ENCODE measurements around the gene UNC93A.
"Not testable (repeated sequence)": the region's sequence is repeated elsewhere in the genome, so short reads cannot be mapped to it uniquely, and the experiment has no call there.

The UNC93A gene

DNA sequence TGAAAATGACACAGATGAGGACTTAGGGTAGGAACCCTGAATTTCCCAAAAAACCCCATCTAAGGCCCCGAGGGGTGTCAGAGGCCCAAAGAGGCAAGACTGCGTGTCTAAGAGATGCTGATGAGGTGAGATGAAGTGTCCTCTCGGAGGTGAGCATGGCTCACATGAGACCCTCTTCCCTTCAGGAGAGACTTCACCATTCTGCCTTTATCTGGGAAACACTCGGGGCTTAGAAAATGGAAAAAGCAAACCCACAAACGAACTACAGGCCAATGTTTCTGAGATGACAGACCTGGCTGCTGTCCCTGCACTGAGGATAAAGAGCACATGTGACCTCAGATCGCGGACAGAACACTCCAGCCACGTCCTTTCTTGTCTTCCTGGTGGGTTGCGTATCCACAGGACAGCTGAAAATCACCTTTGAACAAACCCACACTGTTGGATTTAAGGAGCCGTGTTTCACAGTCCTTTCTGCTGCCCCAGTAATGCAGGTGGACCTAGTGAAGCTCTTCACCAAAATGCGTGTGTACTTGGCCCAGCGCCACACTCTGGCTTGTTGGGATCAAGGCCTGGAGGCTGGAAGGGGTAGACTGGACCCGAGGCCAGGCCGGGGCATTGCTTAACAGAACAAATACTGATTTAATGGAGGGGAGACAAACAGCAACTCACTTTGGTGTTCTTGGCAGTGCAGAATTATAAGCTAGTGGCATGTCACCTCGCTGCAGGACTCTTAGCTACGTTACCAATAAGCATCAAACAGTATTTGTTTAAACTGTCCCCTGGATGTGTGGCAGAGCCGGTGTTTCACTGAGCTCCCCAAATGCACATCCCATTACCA lies 18.5 kb downstream of the UNC93A start:
- not testable (repeated sequence) for DNase-seq (ENCODE audit: low read depth, low spot score)

- no peak for DNase-seq (ENCODE audit: low read depth, low spot score)
These were observed 20.2 kb downstream of the UNC93A start for GRCh38 chr6:167311286-167311685.

GRCh38 chr6:167311691-167312090 lies 20.6 kb downstream of the UNC93A start:
- DNase-seq (ENCODE audit: low read depth, low spot score), result not testable (repeated sequence)

DNA sequence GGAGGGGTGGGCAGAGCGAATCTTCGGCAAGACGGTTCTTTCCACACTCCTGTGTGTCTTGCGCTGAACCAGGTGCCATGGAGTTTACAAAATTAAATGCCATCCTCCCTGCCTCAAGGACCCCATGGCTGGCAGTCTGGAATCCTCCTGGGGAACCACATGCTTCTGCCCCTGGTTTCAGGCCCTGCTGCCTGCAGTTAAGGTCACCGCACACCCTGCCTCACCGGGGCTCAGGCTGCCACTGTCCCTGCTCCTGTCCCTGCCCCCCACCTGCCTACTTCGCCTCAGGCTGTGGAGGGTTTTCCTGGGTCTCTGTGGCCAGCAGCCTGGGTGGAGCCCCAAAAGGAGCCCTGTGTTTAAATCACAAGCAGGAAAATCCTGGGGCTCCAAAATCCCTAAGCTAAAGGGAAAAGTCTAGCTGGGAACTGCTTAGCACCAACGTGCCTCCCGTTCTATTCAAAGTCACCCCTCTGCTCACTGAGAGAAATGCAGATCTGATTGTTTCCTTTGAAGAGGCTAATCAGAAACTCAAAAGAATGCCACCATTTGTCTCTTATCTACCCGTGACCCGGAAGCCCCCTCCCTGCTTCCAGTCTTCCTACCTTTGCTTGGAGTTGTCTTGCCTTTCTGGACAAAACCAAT lies 23.2 kb downstream of the UNC93A start:
- DNase-seq (ENCODE audit: low read depth, low spot score), result no peak

- DNase-seq (ENCODE audit: low read depth, low spot score), result no peak
These were observed 26.1 kb downstream of the UNC93A start for GRCh38 chr6:167317172-167317571.

DNA sequence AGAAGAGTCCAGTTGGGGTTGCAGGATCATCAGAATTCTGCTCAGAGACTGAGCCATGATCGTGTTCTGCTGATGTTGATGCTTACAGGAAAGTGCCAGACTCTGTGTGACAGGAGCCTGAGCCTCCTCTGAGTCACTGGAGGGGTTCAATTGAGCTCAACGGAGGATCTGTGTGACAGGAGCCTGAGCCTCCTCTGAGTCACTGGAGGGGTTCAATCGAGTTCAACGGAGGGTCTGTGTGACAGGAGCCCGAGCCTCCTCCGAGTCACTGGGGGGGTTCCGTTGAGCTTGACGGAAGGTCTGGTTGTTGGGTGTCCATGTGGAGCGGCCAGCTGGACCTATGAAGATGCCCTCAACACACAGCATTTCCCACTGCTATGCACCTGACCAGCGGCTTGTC lies 27.2 kb downstream of the UNC93A start:
- DNase-seq (ENCODE audit: low read depth, low spot score), result not testable (repeated sequence)

DNA sequence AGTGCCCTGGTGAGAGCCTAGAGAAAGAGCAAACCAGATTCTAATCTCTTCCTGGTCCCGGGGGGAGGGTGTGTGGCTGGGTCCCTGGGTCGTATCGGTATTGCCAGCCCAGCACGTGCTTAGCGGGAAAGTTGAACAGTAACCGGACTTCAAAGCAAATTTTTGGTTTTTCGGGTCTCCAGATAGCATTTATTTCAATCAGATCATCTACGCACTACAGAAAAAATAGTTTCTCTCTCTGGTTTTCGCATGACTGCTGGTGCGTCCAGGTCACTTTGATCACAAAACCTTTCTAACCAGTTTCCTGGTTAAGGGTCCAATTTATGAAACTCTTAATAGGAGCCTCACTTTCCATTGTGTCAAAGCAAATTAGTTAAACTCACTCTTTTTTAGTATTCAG lies 27.7 kb downstream of the UNC93A start:
- DNase-seq (ENCODE audit: low read depth, low spot score), result not testable (repeated sequence)

GRCh38 chr6:167319856-167320753 lies 29.0 kb downstream of the UNC93A start:
- not testable (repeated sequence) for DNase-seq (ENCODE audit: low read depth, low spot score)

GRCh38 chr6:167320754-167321056 lies 29.6 kb downstream of the UNC93A start:
- not testable (repeated sequence) for DNase-seq (ENCODE audit: low read depth, low spot score)

DNA sequence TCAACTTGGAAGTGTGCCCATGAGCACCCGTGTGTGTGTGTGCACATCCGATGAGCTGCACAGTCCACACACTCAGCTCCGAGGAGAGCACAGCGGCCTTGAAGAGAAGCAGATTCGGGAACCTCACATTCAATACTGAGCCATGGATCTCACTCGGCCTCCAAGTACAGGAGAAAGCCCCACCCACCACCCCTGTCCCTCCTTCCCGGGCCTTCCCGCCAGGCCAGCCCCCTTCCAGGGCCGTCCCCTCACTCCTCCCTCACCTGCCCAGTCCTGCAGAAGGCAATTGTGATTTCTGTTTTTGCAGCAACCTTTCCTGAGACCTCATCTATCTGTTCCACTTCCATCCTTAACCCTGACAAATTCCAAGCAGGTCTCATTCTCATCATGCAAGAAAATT lies 30.1 kb downstream of the UNC93A start:
- DNase-seq (ENCODE audit: low read depth, low spot score), result not testable (repeated sequence)

- DNase-seq (ENCODE audit: low read depth, low spot score), result no peak
These were observed 32.0 kb downstream of the UNC93A start for GRCh38 chr6:167323111-167323510.

- no peak for DNase-seq (ENCODE audit: low read depth, low spot score)
These were observed 33.0 kb downstream of the UNC93A start for GRCh38 chr6:167324111-167324510.

- DNase-seq (ENCODE audit: low read depth, low spot score), result no peak
These were observed 34.7 kb downstream of the UNC93A start for GRCh38 chr6:167325766-167326165.

DNA sequence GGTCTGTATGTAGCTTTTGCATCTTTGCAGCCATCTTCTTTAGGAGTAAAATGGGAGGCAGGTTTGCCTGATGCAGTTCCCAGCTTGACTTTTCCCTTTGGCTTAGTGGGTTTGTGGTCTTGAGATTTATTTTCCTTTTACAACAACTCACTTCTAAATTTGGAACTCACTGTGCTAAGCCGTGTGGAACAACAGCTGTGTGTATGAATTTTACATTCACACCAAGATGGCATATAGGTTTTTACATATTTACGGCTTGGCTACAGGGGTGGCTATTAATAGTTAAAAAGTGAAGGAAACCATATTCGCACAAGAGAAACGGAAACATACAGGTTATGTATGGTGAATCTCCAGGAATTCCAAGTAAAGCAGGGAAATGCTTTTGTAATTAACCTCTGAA lies 36.3 kb downstream of the UNC93A start:
- no peak for DNase-seq (ENCODE audit: low read depth, low spot score)

GRCh38 chr6:167328086-167328485 lies 37.0 kb downstream of the UNC93A start:
- no peak for DNase-seq (ENCODE audit: low read depth, low spot score)

DNA sequence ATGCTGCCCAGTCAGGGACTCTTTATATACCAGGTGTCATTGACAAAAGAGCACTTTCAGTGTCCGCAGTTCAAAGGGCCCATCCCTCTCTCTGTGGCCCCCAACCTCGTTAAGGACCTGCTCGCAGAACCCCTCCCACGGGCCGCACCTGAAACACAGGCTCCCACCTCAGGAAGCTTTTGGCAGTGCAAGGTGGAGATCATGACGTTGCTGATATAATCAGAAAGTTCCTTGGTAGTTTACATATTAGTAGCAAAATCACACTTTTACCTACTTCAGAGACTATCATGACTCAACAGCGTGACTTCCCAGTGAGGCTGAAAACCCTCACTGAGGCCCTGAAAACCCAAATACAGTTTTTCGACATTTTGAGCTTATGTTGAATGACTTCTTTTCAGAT lies 37.9 kb downstream of the UNC93A start:
- no peak for DNase-seq (ENCODE audit: low read depth, low spot score)

DNA sequence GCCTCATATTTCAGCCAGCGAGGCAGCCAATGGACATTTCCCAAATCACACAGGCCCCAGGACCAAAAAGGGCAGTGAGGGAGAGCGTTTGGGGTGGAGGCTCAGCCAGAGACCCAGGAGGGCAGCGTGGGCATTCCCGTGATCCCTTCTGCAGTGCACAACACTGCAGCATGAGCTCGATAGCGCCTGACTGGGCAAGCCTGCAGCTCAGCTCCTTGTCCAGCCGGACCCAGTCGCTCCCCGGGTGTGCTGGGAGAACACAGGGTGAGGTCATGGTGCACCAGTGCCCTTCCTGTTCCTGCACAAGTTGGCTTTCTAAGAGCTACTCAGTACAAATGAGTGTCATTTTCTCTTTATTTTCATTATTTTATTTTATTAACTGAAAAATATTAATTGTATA lies 39.6 kb downstream of the UNC93A start:
- no peak for DNase-seq (ENCODE audit: low read depth, low spot score)

DNA sequence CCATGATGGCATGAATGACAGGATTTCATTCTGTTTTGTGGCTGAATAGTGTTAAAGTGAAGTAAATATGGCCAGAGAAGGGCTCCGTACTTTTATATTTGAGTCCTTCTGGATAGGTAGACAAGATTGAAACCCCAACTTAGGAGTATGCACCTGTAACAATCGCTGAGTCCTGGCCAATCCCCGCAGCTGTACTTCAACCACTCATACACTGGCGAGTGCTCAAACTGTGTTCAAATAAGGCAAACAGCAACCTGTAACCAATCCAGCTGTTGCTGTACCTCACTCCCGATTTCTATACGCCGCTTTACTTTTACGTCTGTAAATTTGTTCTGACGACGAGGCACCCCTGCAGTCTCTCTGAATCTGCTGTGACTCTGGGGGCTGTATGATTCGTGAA lies 40.5 kb downstream of the UNC93A start:
- no peak for DNase-seq (ENCODE audit: low read depth, low spot score)

DNA sequence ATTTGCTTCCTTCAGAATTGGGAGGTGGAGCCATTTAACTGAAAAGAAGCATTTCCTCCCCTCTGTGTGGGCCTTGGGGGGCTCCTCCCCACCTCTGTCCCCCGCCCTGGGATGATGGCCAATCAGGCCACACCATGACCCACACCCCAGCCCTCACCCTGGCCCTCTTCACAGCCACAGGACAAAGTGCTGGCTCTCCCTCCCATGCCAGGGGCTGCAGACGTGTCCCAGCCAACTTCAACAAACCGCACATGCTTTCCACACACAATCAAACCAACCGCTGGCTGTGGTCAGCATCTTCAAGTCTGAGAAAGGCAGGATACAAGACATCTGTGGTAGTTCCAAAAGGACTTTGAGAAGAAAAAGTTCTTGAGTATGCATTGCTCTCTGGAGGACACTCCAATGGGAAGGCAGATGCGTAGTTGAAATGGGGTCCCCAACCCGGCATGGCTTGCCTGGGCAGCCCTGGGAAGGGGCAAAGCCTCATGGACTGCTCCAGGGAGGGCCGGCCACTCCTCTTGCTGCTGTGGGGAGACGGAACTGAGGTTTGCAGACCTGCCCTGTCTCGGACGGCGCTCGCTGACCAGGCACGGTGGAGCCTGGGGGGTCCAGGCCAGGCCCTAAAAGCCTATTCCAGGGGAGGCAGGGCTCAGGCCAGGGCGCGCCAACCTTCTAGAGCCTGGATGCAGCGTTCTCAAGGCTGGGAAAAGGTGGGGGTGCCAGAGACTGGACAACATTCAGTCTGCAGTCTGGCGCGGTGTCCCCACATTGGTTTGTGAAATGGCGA lies 45.9 kb downstream of the UNC93A start:
- DNase-seq (ENCODE audit: low read depth, low spot score), result no peak

DNA sequence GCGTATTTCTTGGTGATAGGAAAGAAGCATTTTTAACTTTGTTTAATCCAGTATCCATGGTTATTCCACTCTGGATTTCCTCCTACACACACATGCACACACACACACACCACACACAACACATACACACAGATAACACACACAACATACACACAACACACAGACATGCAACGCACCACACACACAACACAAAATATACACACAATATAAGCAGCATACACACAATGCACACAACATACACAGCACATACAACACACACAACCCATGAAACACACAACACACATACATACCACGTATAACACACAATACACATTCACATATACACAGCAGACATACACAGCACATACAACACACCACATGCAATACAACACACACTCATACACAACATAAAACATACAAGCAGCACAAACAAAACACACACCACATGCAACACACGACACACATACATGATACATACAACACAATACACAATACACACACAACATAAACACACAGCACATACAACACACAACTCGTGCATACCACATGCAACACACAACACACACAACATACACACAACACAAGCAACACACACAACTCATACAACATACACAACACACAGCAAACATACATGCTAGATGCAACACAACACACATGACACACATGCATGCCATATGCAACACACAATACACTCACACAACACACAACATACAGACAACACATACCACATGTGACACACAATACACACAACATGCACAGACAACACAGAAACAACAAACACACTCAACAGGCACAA lies 46.7 kb downstream of the UNC93A start:
- DNase-seq (ENCODE audit: low read depth, low spot score), result no peak
